B cell (primary cell): ENCODE results near the gene ZSCAN30. TPM values are rescaled to one million over a fixed set of nuclear protein-coding genes. Genes with fewer than 3 reads are reported as not detected.
A peak's percentile ranks its signal among the peaks of the same experiment; 100 is the strongest.

Experiments used
- ATAC-seq: fragments of 200-7000 bp; cut with Tn5 transposase; one replicate; pipeline ENCODE4 v1.10.0; 2021; ENCODE audit warnings: low read depth, mild to moderate bottlenecking, moderate number of reproducible peaks, moderate library complexity
- CTCF ChIA-PET: fragments of 350-600 bp; sonication (Branson Sonifier 250); formaldehyde crosslinking; loops from one replicate; lab custom pipeline; 2021; ENCODE audit warnings: antibody characterized with exemption, inconsistent platforms; lab: Charles Lee
- POLR2A ChIA-PET: fragments of 350-600 bp; sonication (Branson Sonifier 250); formaldehyde crosslinking; loops from one replicate; lab custom pipeline; 2021; ENCODE audit warnings: antibody characterized with exemption; lab: Charles Lee
- DNase-seq: peaks from one replicate; pipeline ENCODE4 v3.0.0; 2013
- H2AFZ ChIP-seq: 2 replicates; pipeline ENCODE4 v1.6.1; 2012; ENCODE audit warnings: mild to moderate bottlenecking, low read depth, low read length; ENCODE audit not compliant: insufficient read depth, poor library complexity, severe bottlenecking
- H3K27ac ChIP-seq, 2 donors: 1 replicate in 1 of 2; 2 replicates in 1 of 2; pipeline ENCODE4 v1.5.1; 2012 to 2013; ENCODE audit warnings: low read length in 2 of 2, mild to moderate bottlenecking in 2 of 2, moderate library complexity in 1 of 2
- H3K27me3 ChIP-seq, 4 experiments: fragments of 200-600 bp in 1 of 4; sonication (generic) in 1 of 4; replicated peaks in 1 of 4; 1 replicate in 2 of 4; 2 replicates in 2 of 4; pipeline versions ENCODE4 v1.6.1 to v1.7.0; 2013 to 2016; ENCODE audit warnings: low read length in 3 of 4, mild to moderate bottlenecking in 2 of 4, mixed read lengths in 1 of 4, moderate library complexity in 1 of 4; ENCODE audit not compliant: insufficient read depth in 4 of 4, control insufficient read depth in 3 of 4; ENCODE audit errors: control extremely low read depth in 1 of 4
- H3K36me3 ChIP-seq, 2 experiments: replicated peaks in 1 of 2; 1 replicate in 1 of 2; 2 replicates in 1 of 2; pipeline versions ENCODE4 v1.6.1 to v1.7.1; 2013; ENCODE audit warnings: low read length in 1 of 2; ENCODE audit not compliant: insufficient read depth in 2 of 2, control insufficient read depth in 1 of 2; ENCODE audit errors: control extremely low read depth in 1 of 2, extremely low read depth in 1 of 2
- H3K4me1 ChIP-seq, 2 donors: fragments of 200-600 bp in 1 of 2; sonication (generic) in 1 of 2; 1 replicate in 1 of 2; 2 replicates in 1 of 2; pipeline versions ENCODE4 v1.5.1 to v1.6.1; 2013 to 2017; ENCODE audit warnings: low read length in 2 of 2; ENCODE audit not compliant: control insufficient read depth in 2 of 2, insufficient read depth in 2 of 2
- H3K4me2 ChIP-seq: replicated peaks from 2 replicates; pipeline ENCODE3; 2012; ENCODE audit warnings: mild to moderate bottlenecking, low read depth, low read length; ENCODE audit not compliant: poor library complexity, severe bottlenecking
- H3K4me3 ChIP-seq, 5 experiments: fragments of 200-600 bp in 1 of 5; sonication (generic) in 1 of 5; 1 replicate in 3 of 5; 2 replicates in 2 of 5; pipeline versions ENCODE4 v1.5.1 to v1.7.0; 2011 to 2016; ENCODE audit warnings: low read length in 4 of 5, mild to moderate bottlenecking in 4 of 5, low read depth in 2 of 5, control low read depth in 1 of 5, moderate library complexity in 1 of 5; ENCODE audit not compliant: insufficient read depth in 1 of 5; ENCODE audit errors: control extremely low read depth in 1 of 5, extremely low read depth in 1 of 5
- H3K79me2 ChIP-seq: fragments of 200-600 bp; sonication (generic); one replicate; pipeline ENCODE4 v1.6.0; 2016; ENCODE audit warnings: low read length; ENCODE audit not compliant: control insufficient read depth, insufficient read depth
- H3K9ac ChIP-seq: fragments of 200-600 bp; sonication (generic); 2 replicates; pipeline ENCODE4 v1.6.1; 2017; ENCODE audit warnings: mild to moderate bottlenecking, low read length, moderate library complexity
- H3K9me3 ChIP-seq, 3 donors: one replicate each; pipeline versions ENCODE4 v1.6.1 to v1.7.1; 2013; ENCODE audit warnings: low read length in 2 of 3; ENCODE audit not compliant: control insufficient read depth in 2 of 3, insufficient read depth in 1 of 3; ENCODE audit errors: control extremely low read depth in 1 of 3
- H4K20me1 ChIP-seq: 2 replicates; pipeline ENCODE4 v1.6.0; 2012; ENCODE audit warnings: mild to moderate bottlenecking, low read length; ENCODE audit not compliant: insufficient read depth, control insufficient read depth, poor library complexity, severe bottlenecking
- H3K27ac Mint-ChIP-seq: one replicate; pipeline ENCODE4 v1.8.0; 2021; ENCODE audit warnings: mixed read lengths
- H3K27me3 Mint-ChIP-seq: one replicate; pipeline ENCODE4 v1.8.0; 2021; ENCODE audit warnings: mixed read lengths
- H3K4me1 Mint-ChIP-seq: one replicate; pipeline ENCODE4 v1.8.0; 2021; ENCODE audit warnings: mixed read lengths
- H3K4me3 Mint-ChIP-seq: one replicate; pipeline ENCODE4 v1.8.0; 2021; ENCODE audit warnings: mixed read lengths
- H3K9me3 Mint-ChIP-seq: one replicate; pipeline ENCODE4 v1.8.0; 2022; ENCODE audit warnings: mixed read lengths; ENCODE audit not compliant: insufficient read depth
- EZH2 ChIP-seq: IDR thresholded peaks from 2 replicates; pipeline ENCODE4 v1.6.1; 2012; ENCODE audit warnings: borderline replicate concordance, low read depth, mild to moderate bottlenecking, moderate library complexity, low read length; ENCODE audit not compliant: insufficient read depth, poor library complexity, severe bottlenecking
- WGBS: methylation state at CpG from one replicate; pipeline ENCODE4 v1.1.5; 2013; ENCODE audit warnings: missing lambda C conversion rate; ENCODE audit not compliant: insufficient coverage; 5-methylcytosine and 5-hydroxymethylcytosine counted together
- intact Hi-C: fragments of 100-400 bp; cut with micrococcal nuclease; formaldehyde crosslinking; loops from one replicate; pipeline ENCODE4 v1.10.0; 2022
- polyA plus RNA-seq: library from polyadenylated mRNA; depleted of rRNA; stranded (reverse); fragments of >200 nt; gene quantifications from 2 replicates; pipeline ENCODE4 v1.2.3, GENCODE V29; 2012
- total RNA-seq, 2 donors: library from RNA; stranded (reverse); fragments of 120-200 nt in 1 of 2; gene quantifications; 1 replicate in 1 of 2; 2 replicates in 1 of 2; pipeline versions ENCODE4 v1.2.3 to v1.2.4, GENCODE V29; 2013 to 2022
- TF ChIP-seq, protein P1 (sequence below): fragments of 200-600 bp; IDR thresholded peaks from one replicate; pipeline ENCODE4 v1.8.0; 2022; ENCODE audit warnings: antibody characterized with exemption, mild to moderate bottlenecking

Gene ZSCAN30
- total and polyA plus RNA-seq, 2 donors (not counting 1 experiment from before 2014, with no cell fraction given) = 11.0 to 37.3 TPM

- Mint-ChIP-seq H3K27me3 (no peaks in the 10 kb centered on the region), H3K27ac (peak overlapping the region; percentile 76), H3K9me3 (peaks cover 12% of the 10 kb centered on the region), H3K4me1 (peaks cover 45% of the 10 kb centered on the region), H3K4me3 (peak overlapping the region; percentile 27)
- no peak for ATAC-seq
- intact Hi-C loops = no loop called here
- TF ChIP-seq, protein P1, sequence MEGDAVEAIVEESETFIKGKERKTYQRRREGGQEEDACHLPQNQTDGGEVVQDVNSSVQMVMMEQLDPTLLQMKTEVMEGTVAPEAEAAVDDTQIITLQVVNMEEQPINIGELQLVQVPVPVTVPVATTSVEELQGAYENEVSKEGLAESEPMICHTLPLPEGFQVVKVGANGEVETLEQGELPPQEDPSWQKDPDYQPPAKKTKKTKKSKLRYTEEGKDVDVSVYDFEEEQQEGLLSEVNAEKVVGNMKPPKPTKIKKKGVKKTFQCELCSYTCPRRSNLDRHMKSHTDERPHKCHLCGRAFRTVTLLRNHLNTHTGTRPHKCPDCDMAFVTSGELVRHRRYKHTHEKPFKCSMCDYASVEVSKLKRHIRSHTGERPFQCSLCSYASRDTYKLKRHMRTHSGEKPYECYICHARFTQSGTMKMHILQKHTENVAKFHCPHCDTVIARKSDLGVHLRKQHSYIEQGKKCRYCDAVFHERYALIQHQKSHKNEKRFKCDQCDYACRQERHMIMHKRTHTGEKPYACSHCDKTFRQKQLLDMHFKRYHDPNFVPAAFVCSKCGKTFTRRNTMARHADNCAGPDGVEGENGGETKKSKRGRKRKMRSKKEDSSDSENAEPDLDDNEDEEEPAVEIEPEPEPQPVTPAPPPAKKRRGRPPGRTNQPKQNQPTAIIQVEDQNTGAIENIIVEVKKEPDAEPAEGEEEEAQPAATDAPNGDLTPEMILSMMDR = no peak
- TF ChIP-seq EZH2 = no peak
- peak overlapping the region in 1 of 5 experiments; percentile 8 for H3K4me3 ChIP-seq
- CTCF ChIA-PET = interaction anchor here (1.1 kb wide), 1 partner anchor 21 kb away, joined by 4 read pairs; no protein-coding TSS in a partner anchor
- no peaks in the 10 kb centered on the region for H3K27me3 ChIP-seq
- DNase-seq = no peak
- peaks cover 18 to 30% (median 20%) of the 10 kb centered on the region in 3 donors for H3K9me3 ChIP-seq
- POLR2A ChIA-PET = interaction anchor here (0.6 to 0.7 kb wide), 2 partner anchors 130 to 166 kb away, joined by 6 to 10 read pairs; no protein-coding TSS in a partner anchor
- no peak overlapping the region for H3K4me2 ChIP-seq
- H3K9ac ChIP-seq = no peak overlapping the region
- H3K4me1 ChIP-seq = peaks cover 29% of the 10 kb centered on the region in 2 donors
- no peaks in the 10 kb centered on the region for H4K20me1 ChIP-seq
- H2AFZ ChIP-seq = no peak overlapping the region
- H3K79me2 ChIP-seq = peaks cover 34% of the 10 kb centered on the region
- peak overlapping the region in 1 of 2 donors; percentile 66 for H3K27ac ChIP-seq
- H3K36me3 ChIP-seq = peaks cover 44 to 66% of the 10 kb centered on the region in 2 experiments
Measured at GRCh38 chr18:35246831-35247230, 43.2 kb downstream of the ZSCAN30 start.

DNA sequence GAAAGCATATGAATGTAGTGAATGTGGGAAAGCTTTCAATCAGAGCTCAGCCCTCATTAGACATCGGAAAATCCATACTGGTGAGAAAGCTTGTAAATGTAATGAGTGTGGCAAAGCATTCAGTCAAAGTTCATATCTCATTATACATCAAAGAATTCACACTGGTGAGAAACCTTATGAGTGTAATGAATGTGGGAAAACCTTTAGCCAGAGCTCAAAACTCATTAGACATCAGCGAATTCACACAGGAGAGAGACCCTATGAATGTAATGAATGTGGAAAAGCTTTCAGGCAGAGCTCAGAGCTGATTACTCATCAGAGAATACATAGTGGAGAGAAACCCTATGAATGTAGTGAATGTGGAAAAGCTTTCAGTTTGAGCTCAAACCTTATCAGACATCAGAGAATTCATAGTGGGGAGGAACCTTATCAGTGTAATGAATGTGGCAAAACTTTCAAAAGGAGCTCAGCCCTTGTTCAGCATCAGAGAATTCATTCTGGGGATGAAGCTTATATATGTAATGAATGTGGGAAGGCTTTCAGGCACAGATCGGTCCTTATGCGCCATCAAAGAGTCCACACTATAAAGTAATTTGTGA is 44.2 kb downstream of the ZSCAN30 start:
- Histone ChIP-seq H3K27me3 (no peaks in the 10 kb centered on the region), H3K27ac (no peak overlapping the region), H2AFZ (no peak overlapping the region), H3K9ac (no peak overlapping the region), H3K4me1 (peaks cover 29% of the 10 kb centered on the region in 2 donors), H3K36me3 (peaks cover 42 to 66% of the 10 kb centered on the region in 2 experiments), H3K9me3 (peaks cover 18 to 29% (median 20%) of the 10 kb centered on the region in 3 donors), H3K79me2 (peaks cover 44% of the 10 kb centered on the region), H3K4me3 (no peak overlapping the region), H4K20me1 (no peaks in the 10 kb centered on the region), H3K4me2 (no peak overlapping the region)
- Mint-ChIP-seq H3K9me3 (peaks cover 12% of the 10 kb centered on the region), H3K4me1 (peaks cover 46% of the 10 kb centered on the region), H3K4me3 (no peak overlapping the region), H3K27ac (no peak overlapping the region), H3K27me3 (no peaks in the 10 kb centered on the region)
- ATAC-seq (no peak), DNase-seq (no peak)
- ChIA-PET POLR2A (no interaction called here), CTCF (interaction anchor here (1.1 to 2.1 kb wide), 3 partner anchors 14 to 141 kb away, joined by 4 to 10 read pairs (median 6); no protein-coding TSS in a partner anchor)
- WGBS = no CpG with 5 or more reads among the region's 4 CpGs
- intact Hi-C loops = no loop called here
- no peak for TF ChIP-seq EZH2
- TF ChIP-seq, protein P1 = no peak
